HCT116 (cell line): Measurements from ENCODE around the gene ASAP3. TPM values are rescaled to one million over a fixed set of nuclear protein-coding genes. Genes with fewer than 3 reads are reported as not detected.

Experiments used
- ATAC-seq: fragments of 200-7000 bp; cut with Tn5 transposase; 2 replicates; pipeline ENCODE4 v1.9.1; 2020; ENCODE audit warnings: mild to moderate bottlenecking, moderate library complexity
- BruUV-seq: library from RNA; stranded (reverse); fragments of 400-500 nt; replicated peaks from 2 replicates; lab custom pipeline; 2021; lab: Mats Ljungman, UMichigan
- CTCF ChIA-PET: fragments of 300-600 bp; sonication (Branson Sonifier 250); formaldehyde crosslinking; loops from one replicate; lab custom pipeline; 2021; ENCODE audit warnings: antibody characterized with exemption; lab: Charles Lee
- POLR2A ChIA-PET: fragments of 300-600, 350-600 bp; sonication (Branson Sonifier 250); formaldehyde crosslinking; loops from one replicate; lab custom pipeline; 2021; ENCODE audit warnings: antibody characterized with exemption; lab: Charles Lee
- RAD21 ChIA-PET, 2 experiments: fragments of 300-600 bp; sonication (Branson Sonifier 250); formaldehyde crosslinking; loops; one replicate each; lab custom pipeline; 2023; ENCODE audit warnings: low total read pairs in 2 of 2; ENCODE audit not compliant: uncharacterized antibody in 2 of 2, unreplicated experiment in 2 of 2, low non-redundant PET in 1 of 2; lab: Charles Lee
- DNase-seq: peaks from one replicate; pipeline ENCODE4 v3.0.0-alpha.2; 2010; ENCODE audit warnings: low read depth, low spot score
- H2AFZ ChIP-seq: fragments of 200-600 bp; shearing (Covaris generic), sonication (generic); 2 replicates; pipeline ENCODE4 v1.6.1; 2017; ENCODE audit warnings: low read depth, mixed run types, mixed read lengths, antibody characterized with exemption, low read length; ENCODE audit not compliant: poor library complexity, severe bottlenecking
- H3K27ac ChIP-seq: 2 replicates; pipeline ENCODE4 v1.5.1; 2012; ENCODE audit warnings: low read depth, low read length
- H3K27me3 ChIP-seq: fragments of 200-600 bp; sonication (generic); 2 replicates; pipeline ENCODE4 v1.6.1; 2016; ENCODE audit warnings: mixed run types, low read length, mixed read lengths; ENCODE audit not compliant: insufficient read depth
- H3K36me3 ChIP-seq, 2 experiments: fragments of 200-500 bp in 1 of 2; fragments of 200-600 bp in 1 of 2; sonication (Bioruptor generic) in 1 of 2; sonication (generic) in 1 of 2; 2 replicates each; pipeline versions ENCODE4 v1.5.1 to v1.6.1; 2014 to 2016; ENCODE audit warnings: low read length in 2 of 2, inconsistent platforms in 1 of 2, mixed read lengths in 1 of 2, mixed run types in 1 of 2; ENCODE audit not compliant: insufficient read depth in 2 of 2, control insufficient read depth in 1 of 2
- H3K4me1 ChIP-seq, 2 experiments: fragments of 200-600 bp in 1 of 2; sonication (generic) in 1 of 2; 2 replicates each; pipeline versions ENCODE4 v1.5.1 to v1.6.1; 2012 to 2017; ENCODE audit warnings: low read length in 2 of 2, inconsistent platforms in 1 of 2, mild to moderate bottlenecking in 1 of 2, mixed read lengths in 1 of 2, mixed run types in 1 of 2, moderate library complexity in 1 of 2; ENCODE audit not compliant: insufficient read depth in 2 of 2, control insufficient read depth in 1 of 2
- H3K4me2 ChIP-seq: fragments of 200-600 bp; sonication (generic); 2 replicates; pipeline ENCODE4 v1.6.1; 2017; ENCODE audit warnings: mixed run types, low read length, mixed read lengths
- H3K4me3 ChIP-seq, 2 experiments: fragments of 200-600 bp in 1 of 2; sonication (generic) in 1 of 2; replicated peaks in 1 of 2; 2 replicates each; pipeline ENCODE4 v1.5.1; 2011 to 2016; ENCODE audit warnings: low read length in 2 of 2, control low read depth in 1 of 2, low read depth in 1 of 2, mild to moderate bottlenecking in 1 of 2, mixed read lengths in 1 of 2, mixed run types in 1 of 2
- H3K79me2 ChIP-seq: fragments of 200-600 bp; sonication (generic); 2 replicates; pipeline ENCODE4 v1.6.1; 2017; ENCODE audit warnings: mild to moderate bottlenecking, mixed run types, low read length, moderate library complexity, mixed read lengths; ENCODE audit not compliant: insufficient read depth
- H3K9ac ChIP-seq: fragments of 200-600 bp; sonication (generic); 2 replicates; pipeline ENCODE4 v1.6.1; 2016; ENCODE audit warnings: low read length, mixed read lengths
- H3K9me2 ChIP-seq: fragments of 200-600 bp; sonication (generic), shearing (Covaris generic); 2 replicates; pipeline ENCODE4 v1.6.1; 2017; ENCODE audit warnings: mixed run types, mild to moderate bottlenecking, moderate library complexity; ENCODE audit not compliant: insufficient read depth
- H3K9me3 ChIP-seq, 2 experiments: fragments of 200-500 bp in 1 of 2; fragments of 200-600 bp in 1 of 2; sonication (Bioruptor generic) in 1 of 2; sonication (generic) in 1 of 2; 2 replicates each; pipeline ENCODE4 v1.6.1; 2014 to 2017; ENCODE audit warnings: low read length in 2 of 2, mixed read lengths in 2 of 2, inconsistent platforms in 1 of 2, low read depth in 1 of 2, mild to moderate bottlenecking in 1 of 2, mixed run types in 1 of 2, moderate library complexity in 1 of 2; ENCODE audit not compliant: control insufficient read depth in 1 of 2, insufficient read depth in 1 of 2
- H4K20me1 ChIP-seq: fragments of 200-600 bp; sonication (generic), shearing (Covaris generic); 2 replicates; pipeline ENCODE4 v1.6.1; 2017; ENCODE audit warnings: mixed run types, mild to moderate bottlenecking, moderate library complexity; ENCODE audit not compliant: insufficient read depth
- CBX3 ChIP-seq: IDR thresholded peaks from 2 replicates; pipeline ENCODE4 v1.6.1; 2012; ENCODE audit warnings: low read depth
- CEBPB ChIP-seq: IDR thresholded peaks from 2 replicates; pipeline ENCODE4 v1.6.1; 2012; ENCODE audit warnings: low read depth
- EGR1 ChIP-seq: IDR thresholded peaks from 2 replicates; pipeline ENCODE4 v1.6.1; 2012; ENCODE audit warnings: low read depth
- ELF1 ChIP-seq: IDR thresholded peaks from 2 replicates; pipeline ENCODE4 v1.6.1; 2012; ENCODE audit warnings: low read depth, borderline replicate concordance
- EZH2 ChIP-seq: fragments of 200-600 bp; sonication (generic); IDR thresholded peaks from 2 replicates; pipeline ENCODE4 v1.6.1; 2017; ENCODE audit warnings: antibody characterized with exemption, mixed run types
- EZH2phosphoT487 ChIP-seq: fragments of 200-600 bp; IDR thresholded peaks from 2 replicates; pipeline ENCODE4 v1.6.1; 2018; ENCODE audit warnings: antibody characterized with exemption, borderline replicate concordance
- JUND ChIP-seq: IDR thresholded peaks from 2 replicates; pipeline ENCODE4 v1.6.1; 2012
- POLR2A ChIP-seq: IDR thresholded peaks from 2 replicates; pipeline ENCODE4 v1.7.0; 2011; ENCODE audit warnings: borderline replicate concordance; ENCODE audit not compliant: insufficient read depth, insufficient read length; ENCODE audit errors: extremely low read depth
- POLR2AphosphoS5 ChIP-seq: IDR thresholded peaks from 2 replicates; pipeline ENCODE4 v1.6.1; 2011; ENCODE audit warnings: mild to moderate bottlenecking, low read depth, low read length, moderate library complexity
- RAD21 ChIP-seq: IDR thresholded peaks from 2 replicates; pipeline ENCODE4 v1.6.1; 2012; ENCODE audit warnings: low read depth, mild to moderate bottlenecking
- SIN3A ChIP-seq: IDR thresholded peaks from 2 replicates; pipeline ENCODE4 v1.6.1; 2012; ENCODE audit warnings: low read depth
- SP1 ChIP-seq: IDR thresholded peaks from 2 replicates; pipeline ENCODE4 v1.6.1; 2012; ENCODE audit warnings: low read depth
- YY1 ChIP-seq: IDR thresholded peaks from 2 replicates; pipeline ENCODE4 v1.6.1; 2011; ENCODE audit warnings: low read length, low read depth, moderate library complexity, mild to moderate bottlenecking; ENCODE audit not compliant: insufficient replicate concordance; ENCODE audit errors: extremely low read depth
- ZFX ChIP-seq: fragments of 450-650 bp; IDR thresholded peaks from 2 replicates; pipeline ENCODE4 v1.6.1; 2017
- ZNF274 ChIP-seq: fragments of 200-500 bp; sonication (Bioruptor generic); IDR thresholded peaks from 2 replicates; pipeline ENCODE4 v1.6.1; 2014; ENCODE audit warnings: mild to moderate bottlenecking, low read depth, low read length, inconsistent platforms
- intact Hi-C: fragments of 100-400 bp; cut with micrococcal nuclease; formaldehyde crosslinking; loops from 2 replicates; pipeline ENCODE4 v1.10.0; 2022
- total RNA-seq: library from RNA; stranded (reverse); gene quantifications from one replicate; pipeline ENCODE4 v1.2.1, GENCODE V29; 2021; ENCODE audit not compliant: unreplicated experiment
- TF ChIP-seq, protein P1 (sequence below): IDR thresholded peaks from 2 replicates; pipeline ENCODE4 v1.6.1; 2012; ENCODE audit warnings: low read depth
- TF ChIP-seq, protein P2 (sequence below): IDR thresholded peaks from 2 replicates; pipeline ENCODE4 v1.6.1; 2011; ENCODE audit warnings: mild to moderate bottlenecking, low read length, moderate library complexity; ENCODE audit not compliant: insufficient replicate concordance; ENCODE audit errors: extremely low read depth
- TF ChIP-seq, protein P3 (sequence below): IDR thresholded peaks from 2 replicates; pipeline ENCODE4 v1.6.1; 2012
- TF ChIP-seq, protein P4 (sequence below), 3 experiments: fragments of 200-600 bp in 1 of 3; sonication (generic) in 1 of 3; IDR thresholded peaks in 2 of 3; conservative IDR thresholded peaks in 1 of 3; 2 replicates each; pipeline ENCODE4 v1.5.1; 2012 to 2017; ENCODE audit warnings: low read depth in 2 of 3, low read length in 2 of 3, antibody characterized with exemption in 1 of 3, borderline replicate concordance in 1 of 3, control low read depth in 1 of 3, mild to moderate bottlenecking in 1 of 3, mixed read lengths in 1 of 3, mixed run types in 1 of 3, moderate library complexity in 1 of 3; ENCODE audit not compliant: insufficient read depth in 1 of 3

ASAP3 gene
- total RNA-seq, 1 experiment from 2014 or later: 19.7 TPM

DNA sequence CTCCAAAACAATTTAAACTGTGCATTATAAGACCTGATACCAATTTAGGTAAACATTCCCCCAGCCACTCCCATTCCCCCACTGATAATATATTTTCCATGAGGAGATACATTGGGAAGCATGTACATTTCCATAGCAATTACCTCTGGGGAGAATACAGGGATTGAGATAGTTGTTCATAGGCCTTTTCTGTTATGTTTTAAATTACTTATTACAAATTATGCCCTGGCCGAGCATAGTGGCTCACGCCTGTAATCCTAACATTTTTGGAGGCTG, 4.4 kb downstream of the ASAP3 start:
- Histone ChIP-seq H3K36me3 (no peaks in the 10 kb centered on the region), H2AFZ (no peak overlapping the region), H3K9ac (no peak overlapping the region)
- ChIA-PET CTCF (no interaction called here), POLR2A (no interaction called here), RAD21 (no interaction called here)
- no peak for TF ChIP-seq SP1
- TF ChIP-seq EZH2phosphoT487: no peak
- TF ChIP-seq, protein P1, sequence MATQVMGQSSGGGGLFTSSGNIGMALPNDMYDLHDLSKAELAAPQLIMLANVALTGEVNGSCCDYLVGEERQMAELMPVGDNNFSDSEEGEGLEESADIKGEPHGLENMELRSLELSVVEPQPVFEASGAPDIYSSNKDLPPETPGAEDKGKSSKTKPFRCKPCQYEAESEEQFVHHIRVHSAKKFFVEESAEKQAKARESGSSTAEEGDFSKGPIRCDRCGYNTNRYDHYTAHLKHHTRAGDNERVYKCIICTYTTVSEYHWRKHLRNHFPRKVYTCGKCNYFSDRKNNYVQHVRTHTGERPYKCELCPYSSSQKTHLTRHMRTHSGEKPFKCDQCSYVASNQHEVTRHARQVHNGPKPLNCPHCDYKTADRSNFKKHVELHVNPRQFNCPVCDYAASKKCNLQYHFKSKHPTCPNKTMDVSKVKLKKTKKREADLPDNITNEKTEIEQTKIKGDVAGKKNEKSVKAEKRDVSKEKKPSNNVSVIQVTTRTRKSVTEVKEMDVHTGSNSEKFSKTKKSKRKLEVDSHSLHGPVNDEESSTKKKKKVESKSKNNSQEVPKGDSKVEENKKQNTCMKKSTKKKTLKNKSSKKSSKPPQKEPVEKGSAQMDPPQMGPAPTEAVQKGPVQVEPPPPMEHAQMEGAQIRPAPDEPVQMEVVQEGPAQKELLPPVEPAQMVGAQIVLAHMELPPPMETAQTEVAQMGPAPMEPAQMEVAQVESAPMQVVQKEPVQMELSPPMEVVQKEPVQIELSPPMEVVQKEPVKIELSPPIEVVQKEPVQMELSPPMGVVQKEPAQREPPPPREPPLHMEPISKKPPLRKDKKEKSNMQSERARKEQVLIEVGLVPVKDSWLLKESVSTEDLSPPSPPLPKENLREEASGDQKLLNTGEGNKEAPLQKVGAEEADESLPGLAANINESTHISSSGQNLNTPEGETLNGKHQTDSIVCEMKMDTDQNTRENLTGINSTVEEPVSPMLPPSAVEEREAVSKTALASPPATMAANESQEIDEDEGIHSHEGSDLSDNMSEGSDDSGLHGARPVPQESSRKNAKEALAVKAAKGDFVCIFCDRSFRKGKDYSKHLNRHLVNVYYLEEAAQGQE: no peak
- no peak for TF ChIP-seq JUND
- TF ChIP-seq, protein P2, sequence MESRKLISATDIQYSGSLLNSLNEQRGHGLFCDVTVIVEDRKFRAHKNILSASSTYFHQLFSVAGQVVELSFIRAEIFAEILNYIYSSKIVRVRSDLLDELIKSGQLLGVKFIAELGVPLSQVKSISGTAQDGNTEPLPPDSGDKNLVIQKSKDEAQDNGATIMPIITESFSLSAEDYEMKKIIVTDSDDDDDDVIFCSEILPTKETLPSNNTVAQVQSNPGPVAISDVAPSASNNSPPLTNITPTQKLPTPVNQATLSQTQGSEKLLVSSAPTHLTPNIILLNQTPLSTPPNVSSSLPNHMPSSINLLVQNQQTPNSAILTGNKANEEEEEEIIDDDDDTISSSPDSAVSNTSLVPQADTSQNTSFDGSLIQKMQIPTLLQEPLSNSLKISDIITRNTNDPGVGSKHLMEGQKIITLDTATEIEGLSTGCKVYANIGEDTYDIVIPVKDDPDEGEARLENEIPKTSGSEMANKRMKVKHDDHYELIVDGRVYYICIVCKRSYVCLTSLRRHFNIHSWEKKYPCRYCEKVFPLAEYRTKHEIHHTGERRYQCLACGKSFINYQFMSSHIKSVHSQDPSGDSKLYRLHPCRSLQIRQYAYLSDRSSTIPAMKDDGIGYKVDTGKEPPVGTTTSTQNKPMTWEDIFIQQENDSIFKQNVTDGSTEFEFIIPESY: no peak
- TF ChIP-seq, protein P3, sequence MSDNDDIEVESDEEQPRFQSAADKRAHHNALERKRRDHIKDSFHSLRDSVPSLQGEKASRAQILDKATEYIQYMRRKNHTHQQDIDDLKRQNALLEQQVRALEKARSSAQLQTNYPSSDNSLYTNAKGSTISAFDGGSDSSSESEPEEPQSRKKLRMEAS: no peak
- no peak for TF ChIP-seq SIN3A
- TF ChIP-seq CBX3: no peak
- no peak for TF ChIP-seq ZFX
- TF ChIP-seq, protein P4, sequence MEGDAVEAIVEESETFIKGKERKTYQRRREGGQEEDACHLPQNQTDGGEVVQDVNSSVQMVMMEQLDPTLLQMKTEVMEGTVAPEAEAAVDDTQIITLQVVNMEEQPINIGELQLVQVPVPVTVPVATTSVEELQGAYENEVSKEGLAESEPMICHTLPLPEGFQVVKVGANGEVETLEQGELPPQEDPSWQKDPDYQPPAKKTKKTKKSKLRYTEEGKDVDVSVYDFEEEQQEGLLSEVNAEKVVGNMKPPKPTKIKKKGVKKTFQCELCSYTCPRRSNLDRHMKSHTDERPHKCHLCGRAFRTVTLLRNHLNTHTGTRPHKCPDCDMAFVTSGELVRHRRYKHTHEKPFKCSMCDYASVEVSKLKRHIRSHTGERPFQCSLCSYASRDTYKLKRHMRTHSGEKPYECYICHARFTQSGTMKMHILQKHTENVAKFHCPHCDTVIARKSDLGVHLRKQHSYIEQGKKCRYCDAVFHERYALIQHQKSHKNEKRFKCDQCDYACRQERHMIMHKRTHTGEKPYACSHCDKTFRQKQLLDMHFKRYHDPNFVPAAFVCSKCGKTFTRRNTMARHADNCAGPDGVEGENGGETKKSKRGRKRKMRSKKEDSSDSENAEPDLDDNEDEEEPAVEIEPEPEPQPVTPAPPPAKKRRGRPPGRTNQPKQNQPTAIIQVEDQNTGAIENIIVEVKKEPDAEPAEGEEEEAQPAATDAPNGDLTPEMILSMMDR (IDR thresholded peaks at IDR 0.05 in 2 of 3, conservative IDR thresholded peaks at IDR 0.05 in 1 of 3; ENCODE audit: borderline replicate concordance in 1 of 3, insufficient read depth in 1 of 3, low read depth in 2 of 3, low read length in 2 of 3): no peak
- no peak for TF ChIP-seq POLR2AphosphoS5
- TF ChIP-seq YY1: no peak
- no peak for TF ChIP-seq EGR1
- no peak for TF ChIP-seq ELF1
- TF ChIP-seq CEBPB: no peak
- TF ChIP-seq EZH2: no peak
- TF ChIP-seq RAD21: no peak
- no peak for TF ChIP-seq ZNF274
- no peak for TF ChIP-seq POLR2A
- TF ChIP-seq, all 23 proteins: peak for 0
- H3K4me3 ChIP-seq: no peak overlapping the region
- ATAC-seq (no peak), DNase-seq (no peak)
- no peaks in the 10 kb centered on the region for H3K9me2 ChIP-seq
- no peak overlapping the region for H3K27ac ChIP-seq
- peaks cover 26 to 34% of the 10 kb centered on the region in 2 experiments for H3K4me1 ChIP-seq
- H3K27me3 ChIP-seq: no peaks in the 10 kb centered on the region
- no peaks in the 10 kb centered on the region for H3K9me3 ChIP-seq
- no peaks in the 10 kb centered on the region for H3K79me2 ChIP-seq
- no TSS peak for BruUV-seq
- no peaks in the 10 kb centered on the region for H4K20me1 ChIP-seq
- intact Hi-C loops: no loop called here
- no peak overlapping the region for H3K4me2 ChIP-seq
